ENCODE data around the gene LLGL2.

The LLGL2 gene

DNA sequence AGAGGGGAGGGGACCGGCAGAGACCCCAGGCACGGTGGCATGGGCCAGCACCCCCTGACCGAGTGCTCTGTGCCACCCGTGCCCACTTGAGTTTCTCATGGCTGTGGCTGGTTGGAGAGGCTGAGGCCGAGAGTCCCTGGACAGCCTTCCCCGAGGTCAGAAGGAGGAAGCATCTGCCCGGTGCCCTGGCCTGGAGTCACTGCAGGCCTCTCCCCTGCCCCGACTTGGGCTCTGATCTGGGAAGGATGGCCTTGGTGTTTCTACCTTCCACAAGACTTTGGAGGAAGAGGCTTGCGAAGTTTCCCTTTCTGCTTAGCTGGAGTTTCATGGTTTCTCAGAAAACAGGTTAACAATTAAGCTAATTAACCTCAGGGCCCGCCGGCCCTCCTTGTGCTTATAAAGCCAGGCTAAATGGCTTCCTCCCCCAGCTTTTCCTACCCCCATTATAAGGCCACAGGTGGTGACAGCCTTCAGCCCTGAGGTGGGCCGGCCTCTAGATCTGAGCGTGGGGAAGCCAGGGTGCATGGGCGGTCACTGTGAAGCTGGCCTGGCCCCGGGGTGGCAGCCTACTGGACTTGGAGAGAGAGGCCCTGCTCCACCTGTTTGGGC lies 17.3 kb downstream of the LLGL2 start:
- Histone ChIP-seq H3K36me3 (replicated peaks; ENCODE audit: insufficient read depth, low read length) (no peaks in the 10 kb centered on the region), H3K79me2 (ENCODE audit: low read length) (no peaks in the 10 kb centered on the region), H3K4me2 (ENCODE audit: low read depth, low read length) (no peak overlapping the region), H3K4me3 (ENCODE audit: low read length) (no peak overlapping the region), H3K4me1 (ENCODE audit: low read length) (no peaks in the 10 kb centered on the region), H4K20me1 (ENCODE audit: insufficient read depth, low read length) (no peaks in the 10 kb centered on the region), H3K9ac (ENCODE audit: low read length) (no peak overlapping the region), H3K27me3 (replicated peaks; ENCODE audit: insufficient read depth, low read length) (no peaks in the 10 kb centered on the region), H3F3A (ENCODE audit: insufficient read depth, low read length) (no peaks in the 10 kb centered on the region), H3K9me2 (replicated peaks; ENCODE audit: insufficient read depth, low read length) (no peaks in the 10 kb centered on the region), H3K27ac (ENCODE audit: low read length) (no peak overlapping the region), H3K9me3 (replicated peaks; ENCODE audit: insufficient read depth, low read length) (no peaks in the 10 kb centered on the region), H2AFZ (ENCODE audit: low read length) (no peak overlapping the region)
- TF ChIP-seq, protein P1, sequence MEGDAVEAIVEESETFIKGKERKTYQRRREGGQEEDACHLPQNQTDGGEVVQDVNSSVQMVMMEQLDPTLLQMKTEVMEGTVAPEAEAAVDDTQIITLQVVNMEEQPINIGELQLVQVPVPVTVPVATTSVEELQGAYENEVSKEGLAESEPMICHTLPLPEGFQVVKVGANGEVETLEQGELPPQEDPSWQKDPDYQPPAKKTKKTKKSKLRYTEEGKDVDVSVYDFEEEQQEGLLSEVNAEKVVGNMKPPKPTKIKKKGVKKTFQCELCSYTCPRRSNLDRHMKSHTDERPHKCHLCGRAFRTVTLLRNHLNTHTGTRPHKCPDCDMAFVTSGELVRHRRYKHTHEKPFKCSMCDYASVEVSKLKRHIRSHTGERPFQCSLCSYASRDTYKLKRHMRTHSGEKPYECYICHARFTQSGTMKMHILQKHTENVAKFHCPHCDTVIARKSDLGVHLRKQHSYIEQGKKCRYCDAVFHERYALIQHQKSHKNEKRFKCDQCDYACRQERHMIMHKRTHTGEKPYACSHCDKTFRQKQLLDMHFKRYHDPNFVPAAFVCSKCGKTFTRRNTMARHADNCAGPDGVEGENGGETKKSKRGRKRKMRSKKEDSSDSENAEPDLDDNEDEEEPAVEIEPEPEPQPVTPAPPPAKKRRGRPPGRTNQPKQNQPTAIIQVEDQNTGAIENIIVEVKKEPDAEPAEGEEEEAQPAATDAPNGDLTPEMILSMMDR (IDR thresholded peaks at IDR 0.05; ENCODE audit: low read length), result no peak
- TF ChIP-seq EZH2phosphoT487 (IDR thresholded peaks at IDR 0.05; ENCODE audit: low read length) (no peak), EZH2 (optimal IDR thresholded peaks at IDR 0.05; ENCODE audit: low read depth, low read length) (no peak)
- DNase-seq, result no peak

DNA sequence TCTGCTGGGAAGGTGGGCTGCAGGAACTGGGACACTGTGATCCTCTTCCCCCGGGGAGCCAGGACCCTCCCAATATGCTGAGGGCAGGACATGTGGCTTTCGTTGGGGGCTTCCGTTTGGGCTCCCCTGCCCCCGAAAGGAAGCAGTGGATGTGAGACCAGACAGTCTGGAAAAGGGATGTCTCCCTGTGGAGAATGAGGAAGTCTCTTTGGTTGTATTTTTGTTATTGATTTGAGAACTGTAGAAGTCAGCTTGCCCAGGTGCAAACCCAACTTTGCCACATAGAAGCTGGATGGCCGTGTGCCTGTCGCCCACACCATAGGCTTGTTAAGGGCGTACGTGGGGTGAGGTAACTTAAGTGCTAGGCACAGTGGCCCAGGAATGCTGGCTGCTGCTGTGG lies 18.8 kb downstream of the LLGL2 start:
- Histone ChIP-seq H3K9me3 (replicated peaks; ENCODE audit: insufficient read depth, low read length) (no peaks in the 10 kb centered on the region), H3K27me3 (replicated peaks; ENCODE audit: insufficient read depth, low read length) (no peaks in the 10 kb centered on the region), H3K79me2 (ENCODE audit: low read length) (no peaks in the 10 kb centered on the region), H2AFZ (ENCODE audit: low read length) (no peak overlapping the region), H3F3A (ENCODE audit: insufficient read depth, low read length) (no peaks in the 10 kb centered on the region), H3K9me2 (replicated peaks; ENCODE audit: insufficient read depth, low read length) (no peaks in the 10 kb centered on the region), H3K4me1 (ENCODE audit: low read length) (no peaks in the 10 kb centered on the region), H3K4me3 (ENCODE audit: low read length) (no peak overlapping the region), H3K27ac (ENCODE audit: low read length) (no peak overlapping the region), H3K4me2 (ENCODE audit: low read depth, low read length) (no peak overlapping the region), H4K20me1 (ENCODE audit: insufficient read depth, low read length) (no peaks in the 10 kb centered on the region), H3K36me3 (replicated peaks; ENCODE audit: insufficient read depth, low read length) (no peaks in the 10 kb centered on the region), H3K9ac (ENCODE audit: low read length) (no peak overlapping the region)
- no peak for DNase-seq
- TF ChIP-seq, protein P1 (IDR thresholded peaks at IDR 0.05; ENCODE audit: low read length), result no peak
- TF ChIP-seq EZH2phosphoT487 (IDR thresholded peaks at IDR 0.05; ENCODE audit: low read length) (no peak), EZH2 (optimal IDR thresholded peaks at IDR 0.05; ENCODE audit: low read depth, low read length) (no peak)

DNA sequence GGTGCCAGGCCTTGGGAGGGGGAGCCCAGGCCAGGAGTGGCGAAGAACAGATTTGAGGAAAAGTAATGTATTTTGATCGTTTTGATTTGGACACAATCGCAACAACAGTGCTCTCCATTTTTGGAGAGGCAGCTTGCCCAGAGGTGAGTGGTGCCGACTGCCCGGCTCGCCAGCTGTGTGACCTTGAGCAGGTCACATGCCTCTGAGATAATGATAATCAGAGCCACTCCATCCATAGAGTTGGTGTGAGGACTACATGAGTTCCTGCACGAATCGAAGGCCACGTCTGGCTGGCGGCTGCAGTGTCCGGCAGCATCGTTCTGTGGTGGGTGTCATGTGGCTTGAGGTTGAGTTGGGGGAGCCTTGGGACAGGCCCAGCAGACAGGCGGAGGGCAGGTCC lies 20.7 kb downstream of the LLGL2 start:
- no peak overlapping the region for H3K9ac ChIP-seq (ENCODE audit: low read length)
- H3K79me2 ChIP-seq (ENCODE audit: low read length), result no peaks in the 10 kb centered on the region
- H3K4me1 ChIP-seq (ENCODE audit: low read length), result no peaks in the 10 kb centered on the region
- H3K27ac ChIP-seq (ENCODE audit: low read length), result no peak overlapping the region
- no peaks in the 10 kb centered on the region for H3K9me2 ChIP-seq (replicated peaks; ENCODE audit: insufficient read depth, low read length)
- TF ChIP-seq, protein P1 (IDR thresholded peaks at IDR 0.05; ENCODE audit: low read length), result no peak
- TF ChIP-seq EZH2phosphoT487 (IDR thresholded peaks at IDR 0.05; ENCODE audit: low read length) (no peak), EZH2 (optimal IDR thresholded peaks at IDR 0.05; ENCODE audit: low read depth, low read length) (no peak)
- H3K4me3 ChIP-seq (ENCODE audit: low read length), result no peak overlapping the region
- no peaks in the 10 kb centered on the region for H4K20me1 ChIP-seq (ENCODE audit: insufficient read depth, low read length)
- H3K9me3 ChIP-seq (replicated peaks; ENCODE audit: insufficient read depth, low read length), result no peaks in the 10 kb centered on the region
- no peak overlapping the region for H2AFZ ChIP-seq (ENCODE audit: low read length)
- DNase-seq, result no peak
- H3K4me2 ChIP-seq (ENCODE audit: low read depth, low read length), result no peak overlapping the region
- H3K36me3 ChIP-seq (replicated peaks; ENCODE audit: insufficient read depth, low read length), result no peaks in the 10 kb centered on the region
- H3K27me3 ChIP-seq (replicated peaks; ENCODE audit: insufficient read depth, low read length), result no peaks in the 10 kb centered on the region
- H3F3A ChIP-seq (ENCODE audit: insufficient read depth, low read length), result no peaks in the 10 kb centered on the region

Data from MM.1S (cell line).